ENCODE measurements around the gene GCNT1.
"Not testable (repeated sequence)": the region's sequence is repeated elsewhere in the genome, so short reads cannot be mapped to it uniquely, and the experiment has no call there.

The GCNT1 gene

GRCh38 chr9:76500061-76500460, 41.1 kb downstream of the GCNT1 start:
- no peaks in the 10 kb centered on the region for H3K9me3 ChIP-seq (ENCODE audit: control insufficient read depth in 1 of 2, low read length in 2 of 2)
- H3K27ac ChIP-seq (ENCODE audit: low read length), result no peak overlapping the region
- H3K36me3 ChIP-seq (ENCODE audit: control insufficient read depth in 1 of 2, insufficient read depth in 2 of 2, low read length in 2 of 2), result peaks cover 0 to 16% of the 10 kb centered on the region in 2 donors
- H3K4me3 ChIP-seq (ENCODE audit: low read depth in 1 of 2, low read length in 2 of 2), result no peak overlapping the region
- H3K27me3 ChIP-seq (ENCODE audit: low read depth, low read length), result no peaks in the 10 kb centered on the region
- no peaks in the 10 kb centered on the region for H3K4me1 ChIP-seq (ENCODE audit: control insufficient read depth in 1 of 2, insufficient read depth in 2 of 2, low read length in 2 of 2)

- Histone ChIP-seq H3K27ac (ENCODE audit: low read length) (no peak overlapping the region), H3K4me3 (ENCODE audit: low read depth in 1 of 2, low read length in 2 of 2) (no peak overlapping the region), H3K36me3 (ENCODE audit: control insufficient read depth in 1 of 2, insufficient read depth in 2 of 2, low read length in 2 of 2) (peaks cover 0 to 16% of the 10 kb centered on the region in 2 donors), H3K27me3 (ENCODE audit: low read depth, low read length) (no peaks in the 10 kb centered on the region), H3K9me3 (ENCODE audit: control insufficient read depth in 1 of 2, low read length in 2 of 2) (no peaks in the 10 kb centered on the region), H3K4me1 (ENCODE audit: control insufficient read depth in 1 of 2, insufficient read depth in 2 of 2, low read length in 2 of 2) (no peaks in the 10 kb centered on the region)
Measured at GRCh38 chr9:76502746-76503145, 43.8 kb downstream of the GCNT1 start.

- no peaks in the 10 kb centered on the region for H3K4me1 ChIP-seq (ENCODE audit: control insufficient read depth in 1 of 2, insufficient read depth in 2 of 2, low read length in 2 of 2)
- no peak overlapping the region for H3K4me3 ChIP-seq (ENCODE audit: low read depth in 1 of 2, low read length in 2 of 2)
- H3K36me3 ChIP-seq (ENCODE audit: control insufficient read depth in 1 of 2, insufficient read depth in 2 of 2, low read length in 2 of 2), result no peaks in the 10 kb centered on the region
- H3K27me3 ChIP-seq (ENCODE audit: low read depth, low read length), result no peaks in the 10 kb centered on the region
- H3K9me3 ChIP-seq (ENCODE audit: control insufficient read depth in 1 of 2, low read length in 2 of 2), result peaks cover 0 to 3% of the 10 kb centered on the region in 2 donors
- no peak overlapping the region for H3K27ac ChIP-seq (ENCODE audit: low read length)
Measured at GRCh38 chr9:76510041-76510440, 51.1 kb downstream of the GCNT1 start.

GRCh38 chr9:76510446-76510845, 51.5 kb downstream of the GCNT1 start:
- peaks cover 0 to 3% of the 10 kb centered on the region in 2 donors for H3K9me3 ChIP-seq (ENCODE audit: control insufficient read depth in 1 of 2, low read length in 2 of 2)
- H3K36me3 ChIP-seq (ENCODE audit: control insufficient read depth in 1 of 2, insufficient read depth in 2 of 2, low read length in 2 of 2), result no peaks in the 10 kb centered on the region
- no peaks in the 10 kb centered on the region for H3K27me3 ChIP-seq (ENCODE audit: low read depth, low read length)
- no peak overlapping the region for H3K27ac ChIP-seq (ENCODE audit: low read length)
- H3K4me3 ChIP-seq (ENCODE audit: low read depth in 1 of 2, low read length in 2 of 2), result no peak overlapping the region
- no peaks in the 10 kb centered on the region for H3K4me1 ChIP-seq (ENCODE audit: control insufficient read depth in 1 of 2, insufficient read depth in 2 of 2, low read length in 2 of 2)

GRCh38 chr9:76512826-76513225, 53.8 kb downstream of the GCNT1 start:
- Histone ChIP-seq H3K27ac (ENCODE audit: low read length) (no peak overlapping the region), H3K4me3 (ENCODE audit: low read depth in 1 of 2, low read length in 2 of 2) (no peak overlapping the region), H3K9me3 (ENCODE audit: control insufficient read depth in 1 of 2, low read length in 2 of 2) (peaks cover 0 to 3% of the 10 kb centered on the region in 2 donors), H3K27me3 (ENCODE audit: low read depth, low read length) (no peaks in the 10 kb centered on the region), H3K4me1 (ENCODE audit: control insufficient read depth in 1 of 2, insufficient read depth in 2 of 2, low read length in 2 of 2) (no peaks in the 10 kb centered on the region), H3K36me3 (ENCODE audit: control insufficient read depth in 1 of 2, insufficient read depth in 2 of 2, low read length in 2 of 2) (no peaks in the 10 kb centered on the region)

GRCh38 chr9:76516350-76516749, 57.4 kb downstream of the GCNT1 start:
- no peaks in the 10 kb centered on the region for H3K36me3 ChIP-seq (ENCODE audit: control insufficient read depth in 1 of 2, insufficient read depth in 2 of 2, low read length in 2 of 2)
- no peaks in the 10 kb centered on the region for H3K27me3 ChIP-seq (ENCODE audit: low read depth, low read length)
- H3K9me3 ChIP-seq (ENCODE audit: control insufficient read depth in 1 of 2, low read length in 2 of 2), result peaks cover 0 to 3% of the 10 kb centered on the region in 2 donors
- no peak overlapping the region for H3K4me3 ChIP-seq (ENCODE audit: low read depth in 1 of 2, low read length in 2 of 2)
- no peak overlapping the region for H3K27ac ChIP-seq (ENCODE audit: low read length)
- no peaks in the 10 kb centered on the region for H3K4me1 ChIP-seq (ENCODE audit: control insufficient read depth in 1 of 2, insufficient read depth in 2 of 2, low read length in 2 of 2)

- Histone ChIP-seq H3K4me1 (ENCODE audit: control insufficient read depth in 1 of 2, insufficient read depth in 2 of 2, low read length in 2 of 2) (no peaks in the 10 kb centered on the region), H3K27ac (ENCODE audit: low read length) (no peak overlapping the region), H3K4me3 (ENCODE audit: low read depth in 1 of 2, low read length in 2 of 2) (no peak overlapping the region), H3K27me3 (ENCODE audit: low read depth, low read length) (no peaks in the 10 kb centered on the region), H3K36me3 (ENCODE audit: control insufficient read depth in 1 of 2, insufficient read depth in 2 of 2, low read length in 2 of 2) (no peaks in the 10 kb centered on the region), H3K9me3 (ENCODE audit: control insufficient read depth in 1 of 2, low read length in 2 of 2) (peaks cover 0 to 3% of the 10 kb centered on the region in 2 donors)
Measured at GRCh38 chr9:76516871-76517270, 57.9 kb downstream of the GCNT1 start.

- no peaks in the 10 kb centered on the region for H3K27me3 ChIP-seq (ENCODE audit: low read depth, low read length)
- H3K4me3 ChIP-seq (ENCODE audit: low read depth in 1 of 2, low read length in 2 of 2), result no peak overlapping the region
- peaks cover 0 to under 1% of the 10 kb centered on the region in 2 donors for H3K9me3 ChIP-seq (ENCODE audit: control insufficient read depth in 1 of 2, low read length in 2 of 2)
- H3K27ac ChIP-seq (ENCODE audit: low read length), result no peak overlapping the region
- no peaks in the 10 kb centered on the region for H3K4me1 ChIP-seq (ENCODE audit: control insufficient read depth in 1 of 2, insufficient read depth in 2 of 2, low read length in 2 of 2)
- no peaks in the 10 kb centered on the region for H3K36me3 ChIP-seq (ENCODE audit: control insufficient read depth in 1 of 2, insufficient read depth in 2 of 2, low read length in 2 of 2)
Measured at GRCh38 chr9:76519075-76519835, 60.3 kb downstream of the GCNT1 start.

- Histone ChIP-seq H3K27ac (ENCODE audit: low read length) (no peak overlapping the region), H3K4me1 (ENCODE audit: control insufficient read depth in 1 of 2, insufficient read depth in 2 of 2, low read length in 2 of 2) (no peaks in the 10 kb centered on the region), H3K4me3 (ENCODE audit: low read depth in 1 of 2, low read length in 2 of 2) (no peak overlapping the region), H3K9me3 (ENCODE audit: control insufficient read depth in 1 of 2, low read length in 2 of 2) (no peaks in the 10 kb centered on the region), H3K36me3 (ENCODE audit: control insufficient read depth in 1 of 2, insufficient read depth in 2 of 2, low read length in 2 of 2) (no peaks in the 10 kb centered on the region), H3K27me3 (ENCODE audit: low read depth, low read length) (no peaks in the 10 kb centered on the region)
Measured at GRCh38 chr9:76521244-76521681, 62.3 kb downstream of the GCNT1 start.

- Histone ChIP-seq H3K27me3 (ENCODE audit: low read depth, low read length) (no peaks in the 10 kb centered on the region), H3K4me1 (ENCODE audit: control insufficient read depth in 1 of 2, insufficient read depth in 2 of 2, low read length in 2 of 2) (no peaks in the 10 kb centered on the region), H3K9me3 (ENCODE audit: control insufficient read depth in 1 of 2, low read length in 2 of 2) (no peaks in the 10 kb centered on the region), H3K36me3 (ENCODE audit: control insufficient read depth in 1 of 2, insufficient read depth in 2 of 2, low read length in 2 of 2) (no peaks in the 10 kb centered on the region), H3K4me3 (ENCODE audit: low read depth in 1 of 2, low read length in 2 of 2) (no peak overlapping the region), H3K27ac (ENCODE audit: low read length) (no peak overlapping the region)
Measured at GRCh38 chr9:76521906-76522305, 62.9 kb downstream of the GCNT1 start.

- not testable (repeated sequence) for H3K27ac ChIP-seq (ENCODE audit: low read length); H3K27me3 ChIP-seq (ENCODE audit: low read depth, low read length); H3K4me1 ChIP-seq (ENCODE audit: control insufficient read depth in 1 of 2, insufficient read depth in 2 of 2, low read length in 2 of 2); H3K4me3 ChIP-seq (ENCODE audit: low read depth in 1 of 2, low read length in 2 of 2); H3K9me3 ChIP-seq (ENCODE audit: control insufficient read depth in 1 of 2, low read length in 2 of 2); H3K36me3 ChIP-seq (ENCODE audit: control insufficient read depth in 1 of 2, insufficient read depth in 2 of 2, low read length in 2 of 2)
Measured at GRCh38 chr9:76523617-76524200, 64.7 kb downstream of the GCNT1 start.

- H3K36me3 ChIP-seq (ENCODE audit: control insufficient read depth in 1 of 2, insufficient read depth in 2 of 2, low read length in 2 of 2), result no peaks in the 10 kb centered on the region
- H3K27ac ChIP-seq (ENCODE audit: low read length), result no peak overlapping the region
- H3K4me3 ChIP-seq (ENCODE audit: low read depth in 1 of 2, low read length in 2 of 2), result no peak overlapping the region
- H3K27me3 ChIP-seq (ENCODE audit: low read depth, low read length), result no peaks in the 10 kb centered on the region
- no peaks in the 10 kb centered on the region for H3K9me3 ChIP-seq (ENCODE audit: control insufficient read depth in 1 of 2, low read length in 2 of 2)
- H3K4me1 ChIP-seq (ENCODE audit: control insufficient read depth in 1 of 2, insufficient read depth in 2 of 2, low read length in 2 of 2), result no peaks in the 10 kb centered on the region
Measured at GRCh38 chr9:76525196-76525595, 66.2 kb downstream of the GCNT1 start.

Measured in muscle layer of duodenum (tissue), 2 donors.